Endothelial cell of umbilical vein (primary cell): ENCODE results near the gene SYCP2. TPM values are rescaled to one million over a fixed set of nuclear protein-coding genes. Genes with fewer than 3 reads are reported as not detected.

ENCODE experiments used
- BruUV-seq: library from RNA; stranded (reverse); fragments of 400-500 nt; replicated peaks from 2 replicates; lab custom pipeline; 2021; lab: Mats Ljungman, UMichigan
- CTCF ChIA-PET: fragments of 300-600, 350-600 bp; sonication (Branson Sonifier 250); formaldehyde crosslinking; loops from one replicate; lab custom pipeline; 2021; ENCODE audit warnings: antibody characterized with exemption, inconsistent platforms; lab: Charles Lee
- POLR2A ChIA-PET: fragments of 300-600, 350-600 bp; sonication (Branson Sonifier 250); formaldehyde crosslinking; loops from one replicate; lab custom pipeline; 2021; ENCODE audit warnings: antibody characterized with exemption, inconsistent platforms; lab: Charles Lee
- DNase-seq: peaks from one replicate; pipeline ENCODE4 v3.0.0-alpha.2; 2011; ENCODE audit warnings: low read depth, low spot score
- FAIRE-seq: peaks from 2 replicates; lab custom pipeline; 2011; peaks lifted over from hg19 to GRCh38; lab: Jason Lieb, UNC
- H2AFZ ChIP-seq: 2 replicates; pipeline ENCODE4 v1.6.0; 2012; ENCODE audit warnings: low read depth, low read length, control low read depth, inconsistent platforms
- H3K27ac ChIP-seq: 2 replicates; pipeline ENCODE4 v1.5.1; 2011; ENCODE audit warnings: low read depth, mild to moderate bottlenecking, control low read depth, low read length, moderate library complexity; ENCODE audit not compliant: insufficient read depth
- H3K27me3 ChIP-seq, 2 experiments: 2 replicates each; pipeline versions ENCODE4 v1.6.0 to v1.6.1; 2011; ENCODE audit warnings: low read length in 2 of 2, mixed read lengths in 1 of 2; ENCODE audit not compliant: control insufficient read depth in 2 of 2, insufficient read depth in 2 of 2
- H3K36me3 ChIP-seq, 2 experiments: 2 replicates in 1 of 2; 3 replicates in 1 of 2; pipeline ENCODE4 v1.5.1; 2011; ENCODE audit warnings: low read length in 2 of 2, mild to moderate bottlenecking in 1 of 2, moderate library complexity in 1 of 2; ENCODE audit not compliant: control insufficient read depth in 2 of 2, insufficient read depth in 2 of 2; ENCODE audit errors: extremely low read depth in 1 of 2
- H3K4me1 ChIP-seq: 3 replicates; pipeline ENCODE4 v1.5.1; 2011; ENCODE audit warnings: mild to moderate bottlenecking, low read length; ENCODE audit not compliant: control insufficient read depth, insufficient read depth; ENCODE audit errors: extremely low read depth
- H3K4me2 ChIP-seq: 2 replicates; pipeline ENCODE4 v1.6.1; 2011; ENCODE audit warnings: low read length, control low read depth, mixed read lengths; ENCODE audit not compliant: insufficient read depth
- H3K4me3 ChIP-seq, 3 experiments: fragments of 200-600 bp in 1 of 3; sonication (generic), shearing (Covaris generic) in 1 of 3; replicated peaks in 1 of 3; 2 replicates each; pipeline ENCODE4 v1.5.1; 2011 to 2016; ENCODE audit warnings: control low read depth in 3 of 3, low read length in 3 of 3, mild to moderate bottlenecking in 2 of 3, inconsistent platforms in 1 of 3, low read depth in 1 of 3, moderate library complexity in 1 of 3; ENCODE audit not compliant: insufficient read depth in 1 of 3
- H3K79me2 ChIP-seq: 2 replicates; pipeline ENCODE4 v1.6.0; 2012; ENCODE audit warnings: low read length, inconsistent platforms; ENCODE audit not compliant: control insufficient read depth, insufficient read depth
- H3K9ac ChIP-seq: replicated peaks from 2 replicates; pipeline ENCODE3; 2011; ENCODE audit warnings: low read length, control low read depth; ENCODE audit not compliant: insufficient read depth; ENCODE audit errors: extremely low read depth
- H3K9me1 ChIP-seq: replicated peaks from 3 replicates; pipeline ENCODE4 v1.6.0; 2011; ENCODE audit warnings: mild to moderate bottlenecking, low read length; ENCODE audit not compliant: control insufficient read depth, insufficient read depth; ENCODE audit errors: extremely low read depth
- H3K9me3 ChIP-seq: replicated peaks from 2 replicates; pipeline ENCODE4 v1.5.1; 2012; ENCODE audit warnings: low read length, inconsistent platforms; ENCODE audit not compliant: control insufficient read depth, insufficient read depth
- H4K20me1 ChIP-seq: replicated peaks from 2 replicates; pipeline ENCODE3; 2011; ENCODE audit warnings: mild to moderate bottlenecking, low read length; ENCODE audit not compliant: control insufficient read depth, insufficient read depth; ENCODE audit errors: extremely low read depth
- CTCF ChIP-seq, 2 donors: IDR thresholded peaks; 1 replicate in 1 of 2; 2 replicates in 1 of 2; pipeline ENCODE4 v1.5.1; 2011; ENCODE audit warnings: low read length in 2 of 2, mild to moderate bottlenecking in 2 of 2, moderate library complexity in 2 of 2, control low read depth in 1 of 2, inconsistent platforms in 1 of 2, low read depth in 1 of 2; ENCODE audit not compliant: insufficient read depth in 1 of 2; ENCODE audit errors: extremely low read depth in 1 of 2
- EZH2 ChIP-seq: IDR thresholded peaks from 2 replicates; pipeline ENCODE4 v1.6.1; 2012; ENCODE audit warnings: borderline replicate concordance, low read depth, mild to moderate bottlenecking, moderate library complexity, low read length, inconsistent platforms; ENCODE audit not compliant: severe bottlenecking
- GATA2 ChIP-seq: IDR thresholded peaks from 2 replicates; pipeline ENCODE4 v1.7.0; 2011; ENCODE audit warnings: low read depth, mild to moderate bottlenecking, moderate library complexity, mixed read lengths, low read length; ENCODE audit not compliant: insufficient read length, insufficient read depth
- JUN ChIP-seq: IDR thresholded peaks from 2 replicates; pipeline ENCODE4 v1.6.1; 2011; ENCODE audit warnings: borderline replicate concordance, low read depth; ENCODE audit not compliant: insufficient read length, insufficient read depth
- MAX ChIP-seq: IDR thresholded peaks from 2 replicates; pipeline ENCODE4 v1.6.1; 2011; ENCODE audit not compliant: insufficient read depth, insufficient read length
- MYC ChIP-seq: IDR thresholded peaks from one replicate; pipeline ENCODE4 v1.6.1; 2011; ENCODE audit warnings: mild to moderate bottlenecking, low read depth, low read length
- POLR2A ChIP-seq: IDR thresholded peaks from 2 replicates; pipeline ENCODE4 v1.6.1; 2012; ENCODE audit warnings: low read depth, mild to moderate bottlenecking, control low read depth, low read length
- POLR2AphosphoS5 ChIP-seq: IDR thresholded peaks from 2 replicates; pipeline ENCODE4 v1.6.1; 2012; ENCODE audit warnings: low read depth, mild to moderate bottlenecking, control low read depth, low read length, moderate library complexity; ENCODE audit not compliant: insufficient read depth
- dilution Hi-C: fragments of 300-500 bp; cut with MboI; formaldehyde crosslinking; loops from one replicate; pipeline ENCODE4 v1.15.0; 2019; ENCODE audit warnings: low sequenced_read_pairs; ENCODE audit not compliant: extremely low pct_ligation_motif_present
- intact Hi-C: fragments of 100-400 bp; cut with micrococcal nuclease; formaldehyde crosslinking; loops from one replicate; pipeline ENCODE4 v1.10.0; 2022
- polyA plus RNA-seq, 4 experiments: library from polyadenylated mRNA; depleted of rRNA in 3 of 4; stranded (reverse) in 3 of 4; unstranded in 1 of 4; fragments of >200 nt; gene quantifications; 2 replicates each; pipeline versions ENCODE4 v1.2.1 to v1.2.3, GENCODE V29; 2011 to 2012; ENCODE audit warnings: missing spikeins in 1 of 4
- total RNA-seq: library from RNA; stranded (reverse); gene quantifications from 2 replicates; pipeline ENCODE4 v1.2.3, GENCODE V29; 2021

SYCP2 gene
- total and polyA plus RNA-seq, 2 donors (not counting 3 experiments of a cell fraction or from before 2014, with no cell fraction given): 0.07 to 0.35 TPM

GRCh38 chr20:59955131-59955796 is 21.8 kb upstream of the SYCP2 start:
- no peak for TF ChIP-seq EZH2
- peak; percentile 51 for TF ChIP-seq GATA2
- no peak for TF ChIP-seq MYC
- no peak for TF ChIP-seq MAX
- no peak for TF ChIP-seq POLR2A
- TF ChIP-seq POLR2AphosphoS5: no peak
- TF ChIP-seq CTCF (IDR thresholded peaks at IDR 0.05; ENCODE audit: extremely low read depth in 1 of 2, insufficient read depth in 1 of 2, low read depth in 1 of 2, low read length in 2 of 2): peak in 1 of 2 donors; percentile 9
- TF ChIP-seq JUN: no peak
- dilution Hi-C loops: no loop called here
- no peaks in the 10 kb centered on the region for H3K27me3 ChIP-seq
- H3K9ac ChIP-seq: no peak overlapping the region
- H3K4me3 ChIP-seq: no peak overlapping the region
- no peak overlapping the region for H3K27ac ChIP-seq
- intact Hi-C loops: no loop called here
- ChIA-PET POLR2A (interaction anchor here (0.8 kb wide), 1 partner anchor 20 kb away, joined by 3 read pairs; no protein-coding TSS in a partner anchor), CTCF (interaction anchor here (0.9 to 1.9 kb wide), 5 partner anchors 9 to 29 kb away, joined by 3 to 9 read pairs (median 3); partner anchors contain the start of genes FAM217B and PPP1R3D)
- peak; percentile 9 for DNase-seq
- no peak for FAIRE-seq
- BruUV-seq: no TSS peak
- no peaks in the 10 kb centered on the region for H3K4me1 ChIP-seq
- H3K9me1 ChIP-seq: no peaks in the 10 kb centered on the region
- no peaks in the 10 kb centered on the region for H3K36me3 ChIP-seq
- no peaks in the 10 kb centered on the region for H4K20me1 ChIP-seq
- H3K79me2 ChIP-seq: no peaks in the 10 kb centered on the region
- H3K9me3 ChIP-seq: no peaks in the 10 kb centered on the region
- no peak overlapping the region for H2AFZ ChIP-seq
- H3K4me2 ChIP-seq: no peak overlapping the region
